Endothelial cell of umbilical vein (primary cell): Measurements from ENCODE around the gene TRIM37.

ENCODE experiments used
- EZH2 ChIP-seq: IDR thresholded peaks from 2 replicates; pipeline ENCODE4 v1.6.1; 2012; ENCODE audit warnings: borderline replicate concordance, low read depth, mild to moderate bottlenecking, moderate library complexity, low read length, inconsistent platforms; ENCODE audit not compliant: severe bottlenecking
- FOS ChIP-seq: IDR thresholded peaks from 2 replicates; pipeline ENCODE4 v1.6.1; 2011; ENCODE audit warnings: mild to moderate bottlenecking, low read length, moderate library complexity, borderline replicate concordance; ENCODE audit not compliant: insufficient read depth
- MYC ChIP-seq: IDR thresholded peaks from one replicate; pipeline ENCODE4 v1.6.1; 2011; ENCODE audit warnings: mild to moderate bottlenecking, low read depth, low read length
- POLR2A ChIP-seq: IDR thresholded peaks from 2 replicates; pipeline ENCODE4 v1.6.1; 2012; ENCODE audit warnings: low read depth, mild to moderate bottlenecking, control low read depth, low read length
- TF ChIP-seq, protein P1 (sequence below), 2 donors: IDR thresholded peaks; 1 replicate in 1 of 2; 2 replicates in 1 of 2; pipeline ENCODE4 v1.5.1; 2011; ENCODE audit warnings: low read length in 2 of 2, mild to moderate bottlenecking in 2 of 2, moderate library complexity in 2 of 2, control low read depth in 1 of 2, inconsistent platforms in 1 of 2, low read depth in 1 of 2; ENCODE audit not compliant: insufficient read depth in 1 of 2; ENCODE audit errors: extremely low read depth in 1 of 2
- TF ChIP-seq, protein P2 (sequence below): IDR thresholded peaks from 2 replicates; pipeline ENCODE4 v1.6.1; 2011; ENCODE audit not compliant: insufficient read depth, insufficient read length

DNA sequence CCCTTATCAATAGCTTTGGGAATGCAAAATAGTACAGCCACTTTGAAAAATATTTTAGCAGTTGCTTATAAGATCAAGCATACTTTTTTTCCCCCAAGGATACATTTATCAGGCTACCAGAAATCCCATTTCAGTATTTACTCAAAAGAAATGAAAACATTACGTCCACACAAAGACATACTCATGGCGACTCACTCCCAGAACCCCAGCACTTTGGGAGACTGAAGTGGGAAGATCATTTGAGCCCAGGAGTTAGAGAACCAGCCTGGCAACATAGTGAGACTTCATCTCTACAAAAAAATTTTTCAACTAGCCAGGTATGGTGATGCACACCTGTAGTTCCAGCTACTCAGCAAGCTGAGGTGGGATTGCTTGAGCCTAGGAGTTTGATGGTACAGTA lies 42.4 kb upstream of the TRIM37 start:
- TF ChIP-seq, protein P1, sequence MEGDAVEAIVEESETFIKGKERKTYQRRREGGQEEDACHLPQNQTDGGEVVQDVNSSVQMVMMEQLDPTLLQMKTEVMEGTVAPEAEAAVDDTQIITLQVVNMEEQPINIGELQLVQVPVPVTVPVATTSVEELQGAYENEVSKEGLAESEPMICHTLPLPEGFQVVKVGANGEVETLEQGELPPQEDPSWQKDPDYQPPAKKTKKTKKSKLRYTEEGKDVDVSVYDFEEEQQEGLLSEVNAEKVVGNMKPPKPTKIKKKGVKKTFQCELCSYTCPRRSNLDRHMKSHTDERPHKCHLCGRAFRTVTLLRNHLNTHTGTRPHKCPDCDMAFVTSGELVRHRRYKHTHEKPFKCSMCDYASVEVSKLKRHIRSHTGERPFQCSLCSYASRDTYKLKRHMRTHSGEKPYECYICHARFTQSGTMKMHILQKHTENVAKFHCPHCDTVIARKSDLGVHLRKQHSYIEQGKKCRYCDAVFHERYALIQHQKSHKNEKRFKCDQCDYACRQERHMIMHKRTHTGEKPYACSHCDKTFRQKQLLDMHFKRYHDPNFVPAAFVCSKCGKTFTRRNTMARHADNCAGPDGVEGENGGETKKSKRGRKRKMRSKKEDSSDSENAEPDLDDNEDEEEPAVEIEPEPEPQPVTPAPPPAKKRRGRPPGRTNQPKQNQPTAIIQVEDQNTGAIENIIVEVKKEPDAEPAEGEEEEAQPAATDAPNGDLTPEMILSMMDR (IDR thresholded peaks at IDR 0.05; ENCODE audit: extremely low read depth in 1 of 2, insufficient read depth in 1 of 2, low read depth in 1 of 2, low read length in 2 of 2) = no peak
- TF ChIP-seq EZH2 = no peak
- no peak for TF ChIP-seq POLR2A
- no peak for TF ChIP-seq MYC
- TF ChIP-seq, protein P2, sequence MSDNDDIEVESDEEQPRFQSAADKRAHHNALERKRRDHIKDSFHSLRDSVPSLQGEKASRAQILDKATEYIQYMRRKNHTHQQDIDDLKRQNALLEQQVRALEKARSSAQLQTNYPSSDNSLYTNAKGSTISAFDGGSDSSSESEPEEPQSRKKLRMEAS = no peak
- peak; percentile 45 for TF ChIP-seq FOS
